ENCODE results near the gene PNPLA8. TPM values are rescaled to one million over a fixed set of nuclear protein-coding genes. Genes with fewer than 3 reads are reported as not detected.
A peak's percentile ranks its signal among the peaks of the same experiment; 100 is the strongest.

PNPLA8 gene
- total RNA-seq, 1 donor from 2014 or later: 23.1 TPM

DNA sequence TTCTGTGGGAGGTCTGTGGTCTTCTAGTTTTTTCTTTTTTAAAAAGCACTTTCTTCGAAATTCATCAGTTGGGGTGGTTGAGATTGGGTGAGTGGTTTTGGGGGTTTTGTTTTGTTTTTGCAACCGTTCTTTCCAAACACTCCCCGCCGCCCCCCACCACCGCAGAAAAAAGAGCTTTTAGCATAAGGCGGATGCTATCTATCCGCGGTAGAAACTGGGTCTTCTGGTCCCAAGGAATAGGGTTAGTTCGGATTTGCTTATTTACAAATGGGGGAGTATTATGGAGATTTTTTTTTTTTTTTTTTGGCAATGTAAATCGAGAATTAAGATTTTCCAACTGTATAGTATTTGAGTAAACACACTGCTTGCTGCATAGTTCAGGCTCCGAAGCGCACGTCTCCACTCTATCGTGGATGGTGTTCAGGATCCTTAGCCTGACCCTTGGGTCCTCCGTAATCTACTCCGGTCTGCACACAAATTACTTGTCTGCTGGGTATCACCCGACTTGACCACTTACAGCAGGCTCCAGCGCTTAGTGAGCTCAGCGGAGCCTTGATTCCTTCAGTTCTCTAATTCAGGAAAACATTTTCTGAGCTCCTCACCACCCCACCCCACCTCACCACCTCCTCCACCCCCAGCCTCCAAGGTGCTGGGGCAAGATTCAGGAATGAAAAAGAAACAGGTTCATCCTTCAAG, 68.9 kb downstream of the PNPLA8 start:
- Mint-ChIP-seq H3K4me1 (ENCODE audit: low read depth, unreplicated experiment) (peaks cover 6% of the 10 kb centered on the region), H3K36me3 (ENCODE audit: low read depth, unreplicated experiment) (no peaks in the 10 kb centered on the region), H3K9me3 (ENCODE audit: unreplicated experiment) (no peaks in the 10 kb centered on the region), H3K4me3 (ENCODE audit: unreplicated experiment) (peak overlapping the region; percentile 78), H3K27ac (ENCODE audit: unreplicated experiment) (no peak overlapping the region), H3K27me3 (ENCODE audit: low read depth, unreplicated experiment) (peaks cover 20% of the 10 kb centered on the region)
- peak overlapping the region; percentile 87 for H3K4me2 ChIP-seq (ENCODE audit: low read length)
- no peak overlapping the region for H3K27ac ChIP-seq (ENCODE audit: low read depth, low read length)
- H3K36me3 ChIP-seq (ENCODE audit: insufficient read depth, low read length): no peaks in the 10 kb centered on the region
- no peaks in the 10 kb centered on the region for H4K20me1 ChIP-seq (ENCODE audit: insufficient read depth, low read length)
- H3K4me3 ChIP-seq (ENCODE audit: insufficient read depth, low read depth, low read length): no peak overlapping the region
- TF ChIP-seq, protein P1, sequence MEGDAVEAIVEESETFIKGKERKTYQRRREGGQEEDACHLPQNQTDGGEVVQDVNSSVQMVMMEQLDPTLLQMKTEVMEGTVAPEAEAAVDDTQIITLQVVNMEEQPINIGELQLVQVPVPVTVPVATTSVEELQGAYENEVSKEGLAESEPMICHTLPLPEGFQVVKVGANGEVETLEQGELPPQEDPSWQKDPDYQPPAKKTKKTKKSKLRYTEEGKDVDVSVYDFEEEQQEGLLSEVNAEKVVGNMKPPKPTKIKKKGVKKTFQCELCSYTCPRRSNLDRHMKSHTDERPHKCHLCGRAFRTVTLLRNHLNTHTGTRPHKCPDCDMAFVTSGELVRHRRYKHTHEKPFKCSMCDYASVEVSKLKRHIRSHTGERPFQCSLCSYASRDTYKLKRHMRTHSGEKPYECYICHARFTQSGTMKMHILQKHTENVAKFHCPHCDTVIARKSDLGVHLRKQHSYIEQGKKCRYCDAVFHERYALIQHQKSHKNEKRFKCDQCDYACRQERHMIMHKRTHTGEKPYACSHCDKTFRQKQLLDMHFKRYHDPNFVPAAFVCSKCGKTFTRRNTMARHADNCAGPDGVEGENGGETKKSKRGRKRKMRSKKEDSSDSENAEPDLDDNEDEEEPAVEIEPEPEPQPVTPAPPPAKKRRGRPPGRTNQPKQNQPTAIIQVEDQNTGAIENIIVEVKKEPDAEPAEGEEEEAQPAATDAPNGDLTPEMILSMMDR (IDR thresholded peaks at IDR 0.05; ENCODE audit: insufficient read depth, low read depth, low read length): no peak
- TF ChIP-seq EZH2 (IDR thresholded peaks at IDR 0.05; ENCODE audit: insufficient read depth, low read length): no peak
- H3K27me3 ChIP-seq (ENCODE audit: insufficient read depth, low read length): peaks cover 25% of the 10 kb centered on the region
- DNase-seq (ENCODE audit: low read depth) (no peak), FAIRE-seq (no peak)
- H3K4me1 ChIP-seq (ENCODE audit: insufficient read depth, low read length): no peaks in the 10 kb centered on the region
- no peak overlapping the region for H3K9ac ChIP-seq (ENCODE audit: low read length)
- H3K79me2 ChIP-seq (ENCODE audit: insufficient read depth, low read length): peaks cover 15% of the 10 kb centered on the region
- H3K9me3 ChIP-seq (ENCODE audit: insufficient read depth, low read depth, low read length): no peaks in the 10 kb centered on the region
- no peak overlapping the region for H2AFZ ChIP-seq (ENCODE audit: low read depth, low read length)

- Histone ChIP-seq H3K36me3 (ENCODE audit: insufficient read depth, low read length) (no peaks in the 10 kb centered on the region), H4K20me1 (ENCODE audit: insufficient read depth, low read length) (no peaks in the 10 kb centered on the region), H3K4me2 (ENCODE audit: low read length) (peak within 1 kb of the TSS; percentile 87), H3K9ac (ENCODE audit: low read length) (peak within 1 kb of the TSS; percentile 63), H3K27ac (ENCODE audit: low read depth, low read length) (no peak within 1 kb of the TSS), H3K9me3 (ENCODE audit: insufficient read depth, low read depth, low read length) (no peaks in the 10 kb centered on the region), H3K79me2 (ENCODE audit: insufficient read depth, low read length) (peaks cover 24% of the 10 kb centered on the region), H3K4me3 (ENCODE audit: insufficient read depth, low read depth, low read length) (peak within 1 kb of the TSS; percentile 61), H3K4me1 (ENCODE audit: insufficient read depth, low read length) (no peaks in the 10 kb centered on the region), H3K27me3 (ENCODE audit: insufficient read depth, low read length) (peaks cover 25% of the 10 kb centered on the region), H2AFZ (ENCODE audit: low read depth, low read length) (peak within 1 kb of the TSS; percentile 78)
- no peak within 1 kb of the TSS for H3K27ac Mint-ChIP-seq (ENCODE audit: unreplicated experiment)
- no peaks in the 10 kb centered on the region for H3K36me3 Mint-ChIP-seq (ENCODE audit: low read depth, unreplicated experiment)
- DNase-seq (ENCODE audit: low read depth) (peak; percentile 44), FAIRE-seq (no peak)
- TF ChIP-seq, protein P1 (IDR thresholded peaks at IDR 0.05; ENCODE audit: insufficient read depth, low read depth, low read length): no peak
- TF ChIP-seq EZH2 (IDR thresholded peaks at IDR 0.05; ENCODE audit: insufficient read depth, low read length): peak; percentile 6
- H3K27me3 Mint-ChIP-seq (ENCODE audit: low read depth, unreplicated experiment): peaks cover 20% of the 10 kb centered on the region
- no peaks in the 10 kb centered on the region for H3K4me1 Mint-ChIP-seq (ENCODE audit: low read depth, unreplicated experiment)
- no peaks in the 10 kb centered on the region for H3K9me3 Mint-ChIP-seq (ENCODE audit: unreplicated experiment)
- peak within 1 kb of the TSS; percentile 79 for H3K4me3 Mint-ChIP-seq (ENCODE audit: unreplicated experiment)
Observed at GRCh38 chr7:108455998-108456677, 69.8 kb downstream of the PNPLA8 start, which contains the start of gene NRCAM. Gene NRCAM, minus strand, starts transcription at chr7:108456436. Its CDS starts 216,372 bp downstream, at chr7:108240064.
